Stimulated activated CD4-positive, alpha-beta T cell treated with anti-CD3 and anti-CD28 coated beads, Interleukin-1b, Interleukin-23, amount 100 ng/mL, for 48 hours (primary cell): ENCODE measurements around the gene MX2.

Experiments used
- DNase-seq: peaks from one replicate; pipeline ENCODE4 v3.0.0-alpha.2; 2020

Gene MX2

GRCh38 chr21:41442481-41443186, 80.8 kb downstream of the MX2 start:
- DNase-seq: no peak

- no peak for DNase-seq
Observed at GRCh38 chr21:41443562-41443961, 81.7 kb downstream of the MX2 start.

GRCh38 chr21:41444703-41445464, 83.1 kb downstream of the MX2 start:
- DNase-seq: no peak

- DNase-seq: no peak
Observed at GRCh38 chr21:41445465-41445862, 83.6 kb downstream of the MX2 start.

- DNase-seq: no peak
Observed at GRCh38 chr21:41446586-41446985, 84.8 kb downstream of the MX2 start.

GRCh38 chr21:41447356-41447755, 85.5 kb downstream of the MX2 start:
- no peak for DNase-seq

- no peak for DNase-seq
Observed at GRCh38 chr21:41449613-41450012, 87.8 kb downstream of the MX2 start.

GRCh38 chr21:41451753-41452676, 90.2 kb downstream of the MX2 start:
- DNase-seq: no peak

GRCh38 chr21:41453198-41453597, 91.4 kb downstream of the MX2 start:
- no peak for DNase-seq

GRCh38 chr21:41453761-41454160, 91.9 kb downstream of the MX2 start:
- no peak for DNase-seq

- no peak for DNase-seq
Observed at GRCh38 chr21:41458121-41458520, 96.3 kb downstream of the MX2 start.

GRCh38 chr21:41458559-41458958, 96.7 kb downstream of the MX2 start:
- no peak for DNase-seq
